Measurements from ENCODE around the gene KRTAP12-3. TPM values are rescaled to one million over a fixed set of nuclear protein-coding genes. Genes with fewer than 3 reads are reported as not detected.

The KRTAP12-3 gene
- total and polyA plus RNA-seq, 10 of the 15 experiments (the other 5 are each of a cell fraction or from before 2014, with no cell fraction given): not detected

GRCh38 chr21:44614161-44614631 is 43.5 kb upstream of the KRTAP12-3 start:
- 26% methylated on average over 18 of the region's 20 CpGs for WGBS (ENCODE audit: insufficient coverage, insufficient replicate concordance, low lambda C conversion rate, missing lambda C conversion rate)
- ChIA-PET SMC1A (ENCODE audit: uncharacterized antibody, unreplicated experiment) (no interaction called here), RAD21 (ENCODE audit: unreplicated experiment) (no interaction called here), POLR2A (no interaction called here), CTCF (no interaction called here)
- H3K79me2 ChIP-seq (ENCODE audit: control insufficient read depth, insufficient read depth, low read length): no peaks in the 10 kb centered on the region
- H2AFZ ChIP-seq (ENCODE audit: control insufficient read depth, low read depth, low read length): no peak overlapping the region
- no peak overlapping the region for H3K27ac ChIP-seq (ENCODE audit: control insufficient read depth, insufficient read depth)
- no TSS peak for BruUV-seq (replicated peaks)
- in situ Hi-C loops (cut with MboI): no loop called here
- FAIRE-seq: no peak
- intact Hi-C loops (cut with micrococcal nuclease; ENCODE audit: unreplicated experiment): no loop called here
- peaks cover 2% of the 10 kb centered on the region; the same call in 1 of the 3 replicates for H3K9me3 ChIP-seq (replicated peaks; ENCODE audit: control insufficient read depth, insufficient read depth, low read length)
- no peaks in the 10 kb centered on the region for H3K4me1 ChIP-seq (ENCODE audit: control insufficient read depth, insufficient read depth, low read length)
- H3K27me3 ChIP-seq (replicated peaks in 1 of 2; ENCODE audit: control insufficient read depth in 2 of 2, insufficient read depth in 2 of 2, low read length in 1 of 2): no peaks in the 10 kb centered on the region
- no peaks in the 10 kb centered on the region for H4K20me1 ChIP-seq (ENCODE audit: control insufficient read depth, insufficient read depth)
- no peak for TF ChIP-seq ZNF274 (IDR thresholded peaks at IDR 0.05; ENCODE audit: insufficient read depth, insufficient read length)
- TF ChIP-seq RFX5 (IDR thresholded peaks at IDR 0.05; ENCODE audit: low read depth, low read length): no peak
- no peak for TF ChIP-seq MYC (IDR thresholded peaks at IDR 0.05; ENCODE audit: insufficient read depth, insufficient read length, insufficient replicate concordance, low read length, severe bottlenecking)
- no peak for TF ChIP-seq CTCF (IDR thresholded peaks at IDR 0.05 in 2 of 3, conservative IDR thresholded peaks at IDR 0.05 in 1 of 3; ENCODE audit: control insufficient read depth in 2 of 3, extremely low read depth in 1 of 3, insufficient read depth in 1 of 3, low read depth in 3 of 3, low read length in 3 of 3)
- no peak for TF ChIP-seq NFXL1 (IDR thresholded peaks at IDR 0.05; ENCODE audit: borderline replicate concordance)
- TF ChIP-seq, protein P1, sequence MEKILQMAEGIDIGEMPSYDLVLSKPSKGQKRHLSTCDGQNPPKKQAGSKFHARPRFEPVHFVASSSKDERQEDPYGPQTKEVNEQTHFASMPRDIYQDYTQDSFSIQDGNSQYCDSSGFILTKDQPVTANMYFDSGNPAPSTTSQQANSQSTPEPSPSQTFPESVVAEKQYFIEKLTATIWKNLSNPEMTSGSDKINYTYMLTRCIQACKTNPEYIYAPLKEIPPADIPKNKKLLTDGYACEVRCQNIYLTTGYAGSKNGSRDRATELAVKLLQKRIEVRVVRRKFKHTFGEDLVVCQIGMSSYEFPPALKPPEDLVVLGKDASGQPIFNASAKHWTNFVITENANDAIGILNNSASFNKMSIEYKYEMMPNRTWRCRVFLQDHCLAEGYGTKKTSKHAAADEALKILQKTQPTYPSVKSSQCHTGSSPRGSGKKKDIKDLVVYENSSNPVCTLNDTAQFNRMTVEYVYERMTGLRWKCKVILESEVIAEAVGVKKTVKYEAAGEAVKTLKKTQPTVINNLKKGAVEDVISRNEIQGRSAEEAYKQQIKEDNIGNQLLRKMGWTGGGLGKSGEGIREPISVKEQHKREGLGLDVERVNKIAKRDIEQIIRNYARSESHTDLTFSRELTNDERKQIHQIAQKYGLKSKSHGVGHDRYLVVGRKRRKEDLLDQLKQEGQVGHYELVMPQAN (conservative IDR thresholded peaks at IDR 0.05): no peak
- TF ChIP-seq IRF4 (IDR thresholded peaks at IDR 0.05; ENCODE audit: low read depth, low read length): no peak
- TF ChIP-seq E2F8 (IDR thresholded peaks at IDR 0.05; ENCODE audit: low read depth, partially characterized antibody): no peak
- no peak for TF ChIP-seq KLF5 (IDR thresholded peaks at IDR 0.05; ENCODE audit: partially characterized antibody)
- no peak for TF ChIP-seq ZNF207 (IDR thresholded peaks at IDR 0.05; ENCODE audit: borderline replicate concordance)
- TF ChIP-seq GABPA (IDR thresholded peaks at IDR 0.05; ENCODE audit: low read depth): no peak
- no peak for TF ChIP-seq POLR2A (IDR thresholded peaks at IDR 0.05; ENCODE audit: low read depth, low read length)
- TF ChIP-seq TARDBP (IDR thresholded peaks at IDR 0.05; ENCODE audit: borderline replicate concordance): no peak
- TF ChIP-seq RB1 (IDR thresholded peaks at IDR 0.05; ENCODE audit: borderline replicate concordance): no peak
- TF ChIP-seq RUNX3 (IDR thresholded peaks at IDR 0.05; ENCODE audit: low read length): no peak
- no peak for TF ChIP-seq MXI1 (IDR thresholded peaks at IDR 0.05; ENCODE audit: low read depth, low read length)
- TF ChIP-seq SRF (IDR thresholded peaks at IDR 0.05; ENCODE audit: low read depth in 2 of 2, low read length in 2 of 2): no peak
- no peak for TF ChIP-seq HDGF (IDR thresholded peaks at IDR 0.05)
- DNase-seq (ENCODE audit: low read depth, low spot score): no peak
- H3K4me3 ChIP-seq: no peak overlapping the region
- no peaks in the 10 kb centered on the region for H3K36me3 ChIP-seq (ENCODE audit: control insufficient read depth in 2 of 2, insufficient read depth in 2 of 2, low read length in 1 of 2)
- H3K4me2 ChIP-seq (ENCODE audit: control insufficient read depth, insufficient read depth): no peak overlapping the region
- no peak overlapping the region for H3K9ac ChIP-seq (ENCODE audit: control insufficient read depth, insufficient read depth, low read length)
- ATAC-seq: no peak
